Measurements from ENCODE around the gene SIRPB2.

SIRPB2 gene

DNA sequence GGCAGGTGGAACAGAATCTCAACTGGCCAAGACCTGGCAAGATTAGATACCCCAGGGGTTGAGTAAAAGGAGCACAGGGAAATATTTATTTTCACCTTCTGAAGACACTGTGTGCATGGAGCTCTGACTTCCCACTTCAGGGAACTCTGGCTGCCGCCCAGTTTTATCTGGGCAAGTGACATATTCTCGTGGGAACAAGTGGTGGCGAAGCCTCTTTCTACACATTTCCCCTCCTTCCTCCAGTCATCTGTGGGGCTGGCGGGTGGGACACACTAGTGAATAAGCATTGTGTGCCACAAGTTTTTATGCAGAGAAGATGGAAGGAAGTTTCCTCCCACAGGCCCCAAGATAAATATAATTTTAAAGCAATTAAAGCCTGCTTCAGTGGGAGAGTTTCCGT, 48.1 kb downstream of the SIRPB2 start:
- TF ChIP-seq, protein P1, sequence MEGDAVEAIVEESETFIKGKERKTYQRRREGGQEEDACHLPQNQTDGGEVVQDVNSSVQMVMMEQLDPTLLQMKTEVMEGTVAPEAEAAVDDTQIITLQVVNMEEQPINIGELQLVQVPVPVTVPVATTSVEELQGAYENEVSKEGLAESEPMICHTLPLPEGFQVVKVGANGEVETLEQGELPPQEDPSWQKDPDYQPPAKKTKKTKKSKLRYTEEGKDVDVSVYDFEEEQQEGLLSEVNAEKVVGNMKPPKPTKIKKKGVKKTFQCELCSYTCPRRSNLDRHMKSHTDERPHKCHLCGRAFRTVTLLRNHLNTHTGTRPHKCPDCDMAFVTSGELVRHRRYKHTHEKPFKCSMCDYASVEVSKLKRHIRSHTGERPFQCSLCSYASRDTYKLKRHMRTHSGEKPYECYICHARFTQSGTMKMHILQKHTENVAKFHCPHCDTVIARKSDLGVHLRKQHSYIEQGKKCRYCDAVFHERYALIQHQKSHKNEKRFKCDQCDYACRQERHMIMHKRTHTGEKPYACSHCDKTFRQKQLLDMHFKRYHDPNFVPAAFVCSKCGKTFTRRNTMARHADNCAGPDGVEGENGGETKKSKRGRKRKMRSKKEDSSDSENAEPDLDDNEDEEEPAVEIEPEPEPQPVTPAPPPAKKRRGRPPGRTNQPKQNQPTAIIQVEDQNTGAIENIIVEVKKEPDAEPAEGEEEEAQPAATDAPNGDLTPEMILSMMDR (IDR thresholded peaks at IDR 0.05) = no peak

DNA sequence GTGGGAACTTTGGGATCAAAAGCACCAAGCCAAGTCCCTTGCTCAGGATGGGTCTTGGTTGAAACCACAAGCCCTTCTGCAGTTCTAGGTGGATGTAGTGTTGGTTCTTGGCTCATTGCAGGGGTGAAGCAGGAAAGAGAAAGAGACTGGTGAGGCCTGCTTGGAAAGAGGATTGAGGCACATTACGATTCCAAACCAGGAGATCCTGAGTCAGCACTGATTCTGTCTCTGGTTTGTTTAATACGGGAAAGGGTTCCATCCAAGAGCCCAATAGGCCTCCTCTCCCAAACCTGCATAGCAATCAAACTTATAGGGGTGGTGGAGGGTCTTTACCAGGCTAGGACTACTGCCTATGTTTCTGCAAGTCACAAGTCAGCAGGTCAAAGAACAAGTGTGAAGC, 48.9 kb downstream of the SIRPB2 start:
- DNase-seq (ENCODE audit: low spot score) = no peak
- Histone ChIP-seq H3K27ac (no peak overlapping the region), H3K4me3 (no peak overlapping the region)
- TF ChIP-seq, protein P1 (IDR thresholded peaks at IDR 0.05) = no peak

More for the DNA sequence above, 48.1 kb downstream of the SIRPB2 start:
- no peak for DNase-seq (ENCODE audit: low spot score)
- no peak overlapping the region for H3K27ac ChIP-seq
- no peak overlapping the region for H3K4me3 ChIP-seq

DNA sequence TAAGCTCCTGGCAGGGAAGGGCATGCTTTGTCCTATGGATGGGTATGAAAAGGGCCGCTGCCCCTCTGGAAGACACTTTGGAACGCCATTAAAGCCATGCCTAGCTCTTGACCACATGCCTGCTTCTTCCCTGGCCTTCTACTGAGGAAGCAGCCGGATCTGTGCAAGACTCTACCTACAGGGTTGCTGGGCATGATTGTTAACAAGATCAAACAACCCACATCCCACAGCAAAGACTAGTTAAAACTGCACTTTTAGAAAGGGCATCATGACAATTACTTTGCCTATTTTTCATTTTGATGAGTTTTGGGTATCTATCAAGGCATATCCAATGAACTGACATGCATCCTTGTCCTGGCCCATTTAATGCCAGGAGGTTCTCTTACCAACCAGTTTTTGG, 50.1 kb downstream of the SIRPB2 start:
- no peak for DNase-seq (ENCODE audit: low spot score)
- Histone ChIP-seq H3K4me3 (no peak overlapping the region), H3K27ac (no peak overlapping the region)
- TF ChIP-seq, protein P1 (IDR thresholded peaks at IDR 0.05) = no peak

DNA sequence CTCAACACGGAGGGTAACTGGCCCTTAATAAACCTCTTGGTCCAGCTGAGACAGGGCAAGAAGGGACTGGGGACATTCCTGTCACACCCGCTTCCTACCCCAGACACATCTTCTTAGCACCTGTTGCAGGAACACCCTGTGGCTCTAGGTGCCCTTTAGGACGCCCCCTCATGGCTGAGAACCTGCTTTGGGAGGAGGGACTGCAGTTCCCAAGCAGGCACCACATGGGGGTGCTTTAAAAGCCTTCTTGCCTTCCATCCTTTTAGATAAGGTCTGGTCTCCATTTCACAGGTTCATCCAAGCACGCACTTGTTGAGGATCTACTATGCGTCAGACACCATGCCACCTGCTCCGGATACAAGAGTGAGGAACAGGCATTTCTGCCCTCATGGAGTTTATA, 51.2 kb downstream of the SIRPB2 start:
- TF ChIP-seq, protein P1 (IDR thresholded peaks at IDR 0.05) = no peak
- DNase-seq (ENCODE audit: low spot score) = no peak
- Histone ChIP-seq H3K4me3 (no peak overlapping the region), H3K27ac (no peak overlapping the region)

DNA sequence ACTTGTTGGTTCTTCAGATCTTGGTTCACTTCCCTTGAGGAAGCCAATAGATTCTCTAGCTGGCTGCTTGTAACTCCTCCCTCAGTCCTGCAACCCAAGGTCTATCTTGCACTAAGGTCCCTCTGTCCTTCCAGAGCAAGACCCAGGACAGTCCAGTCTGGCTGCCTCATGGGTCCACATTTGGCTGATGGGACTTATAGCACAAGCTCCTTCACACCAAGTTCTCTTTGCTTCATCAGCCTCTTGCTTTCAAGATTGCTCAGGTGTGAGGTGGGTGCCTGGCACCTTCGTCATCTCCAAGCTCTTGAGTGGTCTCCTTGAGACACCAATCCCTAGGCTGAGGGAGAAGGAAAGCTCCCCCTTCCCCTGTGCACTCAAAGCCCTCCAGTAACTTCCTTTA, 52.9 kb downstream of the SIRPB2 start:
- TF ChIP-seq, protein P1 (IDR thresholded peaks at IDR 0.05) = no peak
- Histone ChIP-seq H3K27ac (no peak overlapping the region), H3K4me3 (no peak overlapping the region)
- no peak for DNase-seq (ENCODE audit: low spot score)

DNA sequence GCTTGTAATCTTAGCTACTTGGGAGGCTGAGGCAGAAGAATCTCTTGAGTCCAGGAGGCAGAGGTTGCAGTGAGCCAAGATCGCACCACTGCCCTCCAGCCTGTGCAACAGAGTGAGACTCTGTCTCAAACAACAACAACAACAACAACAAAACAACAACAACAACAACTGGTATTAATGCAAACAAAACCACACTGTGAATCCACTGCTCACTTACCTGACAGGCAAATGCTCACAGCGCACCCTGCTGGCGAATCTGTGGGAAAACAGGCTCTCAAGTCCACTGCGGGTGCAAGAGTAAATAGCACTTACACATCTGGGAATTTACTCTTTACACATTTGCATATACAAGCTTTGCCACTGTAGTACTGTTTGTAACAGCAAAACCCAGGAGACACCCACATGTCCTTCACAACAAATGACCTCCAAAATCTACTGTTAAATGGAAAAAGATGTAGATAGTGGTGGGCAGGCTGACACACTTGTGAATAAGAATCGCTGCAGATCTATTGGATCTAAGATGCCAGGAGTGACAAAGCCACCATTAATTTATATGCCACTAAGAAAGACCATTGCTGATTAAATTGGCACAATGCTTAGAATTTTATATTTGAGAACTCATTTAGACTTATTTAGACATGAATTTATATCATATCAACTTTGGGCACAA, 53.9 kb downstream of the SIRPB2 start:
- Histone ChIP-seq H3K4me3 (no peak overlapping the region), H3K27ac (no peak overlapping the region)
- no peak for DNase-seq (ENCODE audit: low spot score)
- TF ChIP-seq, protein P1 (IDR thresholded peaks at IDR 0.05) = peak; percentile 41

DNA sequence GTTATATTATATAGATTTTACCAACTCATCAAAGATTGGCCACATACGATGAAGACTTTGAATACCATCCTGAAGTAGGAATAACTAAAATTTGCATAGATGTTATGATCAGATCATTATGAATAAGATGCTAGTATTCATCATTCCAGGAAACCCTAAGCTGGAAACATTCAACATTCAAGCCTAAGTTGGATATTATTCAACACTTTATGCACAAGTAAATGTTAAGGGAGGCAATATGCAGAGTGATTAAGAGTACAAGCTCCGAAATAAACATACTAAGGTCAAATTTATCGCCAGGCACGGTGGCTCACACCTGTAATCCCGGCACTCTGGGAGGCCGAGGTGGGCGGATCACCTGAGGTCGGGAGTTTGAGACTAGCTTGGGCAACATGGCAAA, 55.0 kb downstream of the SIRPB2 start:
- DNase-seq (ENCODE audit: low spot score) = no peak

More for the DNA sequence above, 55.0 kb downstream of the SIRPB2 start:
- TF ChIP-seq, protein P1 (IDR thresholded peaks at IDR 0.05) = no peak
- no peak overlapping the region for H3K27ac ChIP-seq
- H3K4me3 ChIP-seq = no peak overlapping the region
